Activated naive CD8-positive, alpha-beta T cell (primary cell): ENCODE measurements around the gene CGB7.

ENCODE experiments used
- H3K27ac Mint-ChIP-seq: one replicate; pipeline ENCODE4 v1.8.0; 2021; ENCODE audit warnings: mixed read lengths
- H3K27me3 Mint-ChIP-seq: one replicate; pipeline ENCODE4 v1.8.0; 2021; ENCODE audit warnings: mixed read lengths
- H3K36me3 Mint-ChIP-seq: one replicate; pipeline ENCODE4 v1.8.0; 2021; ENCODE audit warnings: mixed read lengths
- H3K4me1 Mint-ChIP-seq: one replicate; pipeline ENCODE4 v1.8.0; 2021; ENCODE audit warnings: low read depth, mixed read lengths
- H3K4me3 Mint-ChIP-seq: one replicate; pipeline ENCODE4 v1.8.0; 2021; ENCODE audit warnings: mild to moderate bottlenecking, mixed read lengths
- H3K9me3 Mint-ChIP-seq: one replicate; pipeline ENCODE4 v1.8.0; 2021; ENCODE audit warnings: low read depth, mixed read lengths

The CGB7 gene

DNA sequence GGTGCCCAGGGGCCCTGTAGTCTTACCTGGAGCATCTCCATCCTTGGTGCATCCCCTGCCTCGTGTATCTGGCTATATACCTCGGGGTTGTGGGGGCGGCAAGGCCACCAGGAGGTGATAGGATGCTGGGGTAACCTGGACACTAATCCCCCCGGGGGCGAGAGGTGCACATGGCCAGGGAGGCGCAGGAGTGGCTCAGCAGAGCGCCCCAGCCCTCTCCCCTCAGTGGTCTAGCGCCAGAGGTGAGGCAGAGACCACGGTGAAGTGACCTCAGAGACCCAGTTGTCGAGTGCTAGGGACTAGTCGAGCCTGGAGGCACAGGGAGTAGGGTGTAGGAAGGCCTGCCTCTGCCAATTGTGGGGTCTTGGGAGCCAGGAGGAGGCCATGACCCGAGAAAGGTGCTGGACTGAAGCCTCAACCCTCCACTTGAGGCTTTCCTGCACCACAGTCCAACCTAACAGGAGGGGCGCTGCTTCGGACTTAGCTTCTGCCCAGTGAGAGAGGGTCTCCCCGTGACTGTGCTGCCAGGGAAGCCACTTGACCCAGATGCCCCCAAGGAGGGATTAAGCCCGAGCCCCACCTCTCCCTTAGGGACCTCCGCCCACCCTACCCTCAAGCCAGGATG lies 40.4 kb downstream of the CGB7 start, which contains the start of gene LHB:
Gene LHB, minus strand, starts transcription at position 51 of the 625 bp plus-strand sequence. Its CDS starts 10 bp downstream, at position 41.
- H3K9me3 Mint-ChIP-seq = no peaks in the 10 kb centered on the region
- H3K27me3 Mint-ChIP-seq = no peaks in the 10 kb centered on the region
- H3K27ac Mint-ChIP-seq = no peak within 1 kb of the TSS

DNA sequence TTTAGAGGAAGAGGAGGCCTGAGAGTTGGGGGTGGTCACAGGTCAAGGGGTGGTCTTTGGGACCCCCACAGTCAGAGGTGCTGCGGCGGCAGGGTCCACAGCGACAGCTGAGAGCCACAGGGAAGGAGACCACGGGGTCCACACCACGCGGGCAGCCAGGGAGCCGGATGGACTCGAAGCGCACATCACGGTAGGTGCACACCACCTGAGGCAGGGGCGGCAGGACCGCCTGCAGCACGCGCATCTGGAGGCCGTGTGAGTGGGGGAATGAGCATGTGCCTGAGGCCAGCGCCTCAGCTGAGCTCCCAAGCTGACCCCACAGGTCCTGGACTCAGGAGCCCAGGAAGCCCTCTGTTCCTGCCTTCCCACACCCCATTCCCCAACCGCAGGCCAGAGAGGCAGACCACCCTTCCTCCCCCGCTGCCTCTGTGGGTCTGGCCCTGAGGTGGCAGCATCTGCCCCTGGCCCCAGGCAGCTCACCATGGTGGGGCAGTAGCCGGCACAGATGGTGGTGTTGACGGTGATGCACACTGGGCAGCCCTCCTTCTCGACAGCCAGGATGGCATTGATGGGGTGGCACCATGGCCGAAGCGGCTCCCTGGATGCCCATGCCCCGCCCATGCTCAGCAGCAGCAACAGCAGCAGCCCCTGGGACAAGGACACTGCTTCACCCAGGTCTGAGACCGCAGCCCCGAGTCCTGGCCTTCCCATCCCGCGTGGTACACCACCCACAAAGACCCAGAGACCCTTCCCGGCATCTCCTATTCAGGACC lies 41.3 kb downstream of the CGB7 start:
- Mint-ChIP-seq H3K9me3 (no peaks in the 10 kb centered on the region), H3K27ac (no peak overlapping the region), H3K27me3 (no peaks in the 10 kb centered on the region), H3K4me3 (no peak overlapping the region), H3K4me1 (peaks cover 11% of the 10 kb centered on the region), H3K36me3 (peaks cover 2% of the 10 kb centered on the region)

More for the DNA sequence above, 40.4 kb downstream of the CGB7 start, which contains the start of gene LHB:
- peaks cover 13% of the 10 kb centered on the region for H3K4me1 Mint-ChIP-seq
- H3K36me3 Mint-ChIP-seq = peaks cover 2% of the 10 kb centered on the region
- peak within 1 kb of the TSS; percentile 87 for H3K4me3 Mint-ChIP-seq

DNA sequence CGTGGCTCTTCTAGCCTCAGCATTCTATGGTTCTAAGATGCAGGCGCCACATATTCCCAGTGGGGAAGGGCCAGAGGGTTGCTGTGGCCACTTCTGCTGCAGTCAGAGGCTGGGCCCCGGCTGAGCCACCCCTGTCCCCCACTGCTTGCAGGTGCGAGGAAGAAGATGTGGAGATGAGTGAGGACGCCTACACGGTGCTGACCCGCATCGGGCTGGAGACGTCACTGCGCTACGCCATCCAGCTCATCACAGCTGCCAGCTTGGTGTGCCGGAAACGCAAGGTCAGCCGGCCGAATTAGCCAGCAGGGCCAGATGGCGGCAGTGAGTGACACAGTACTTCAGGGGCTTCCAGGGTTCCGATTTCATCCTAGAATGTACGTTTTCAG lies 42.7 kb downstream of the CGB7 start:
- Mint-ChIP-seq H3K27ac (no peak overlapping the region), H3K36me3 (peaks cover 4% of the 10 kb centered on the region), H3K9me3 (no peaks in the 10 kb centered on the region), H3K4me3 (no peak overlapping the region), H3K4me1 (peaks cover 5% of the 10 kb centered on the region), H3K27me3 (no peaks in the 10 kb centered on the region)

DNA sequence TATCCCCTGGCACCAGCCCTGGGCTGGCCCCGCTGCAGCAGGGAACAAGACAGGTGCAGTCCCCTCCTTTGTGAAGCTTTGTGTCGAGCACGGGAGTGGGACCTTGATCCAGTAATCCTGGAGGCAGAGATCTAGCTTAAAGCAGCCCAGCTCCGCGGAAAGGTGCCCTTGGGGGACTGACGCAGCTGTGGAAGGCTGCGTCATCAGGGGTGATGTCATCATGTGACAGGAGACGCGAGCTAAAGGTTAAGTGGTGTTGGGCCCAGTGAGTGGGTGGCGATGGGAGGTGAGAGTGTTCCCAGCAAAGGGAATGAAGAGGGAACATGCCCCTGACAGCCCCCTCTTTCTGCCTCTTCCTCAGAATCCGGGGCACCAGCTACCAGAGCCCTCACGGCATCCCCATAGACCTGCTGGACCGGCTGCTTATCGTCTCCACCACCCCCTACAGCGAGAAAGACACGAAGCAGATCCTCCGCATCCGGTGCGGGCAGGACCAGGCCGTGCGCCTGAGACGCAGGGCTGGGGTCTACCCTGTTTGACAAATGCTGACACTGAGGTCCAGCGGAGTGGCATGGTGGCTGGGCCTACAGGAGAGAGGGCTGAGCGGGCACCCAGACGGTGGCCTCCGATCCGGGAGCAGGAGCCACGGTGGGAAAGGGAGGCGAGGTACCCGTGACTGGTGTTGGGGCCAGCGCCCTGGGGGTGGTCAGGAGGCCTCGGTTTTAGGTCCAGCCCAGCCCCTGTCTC lies 43.3 kb downstream of the CGB7 start:
- Mint-ChIP-seq H3K27me3 (no peaks in the 10 kb centered on the region), H3K27ac (no peak overlapping the region), H3K4me1 (peaks cover 4% of the 10 kb centered on the region), H3K36me3 (peaks cover 4% of the 10 kb centered on the region), H3K9me3 (no peaks in the 10 kb centered on the region), H3K4me3 (no peak overlapping the region)

DNA sequence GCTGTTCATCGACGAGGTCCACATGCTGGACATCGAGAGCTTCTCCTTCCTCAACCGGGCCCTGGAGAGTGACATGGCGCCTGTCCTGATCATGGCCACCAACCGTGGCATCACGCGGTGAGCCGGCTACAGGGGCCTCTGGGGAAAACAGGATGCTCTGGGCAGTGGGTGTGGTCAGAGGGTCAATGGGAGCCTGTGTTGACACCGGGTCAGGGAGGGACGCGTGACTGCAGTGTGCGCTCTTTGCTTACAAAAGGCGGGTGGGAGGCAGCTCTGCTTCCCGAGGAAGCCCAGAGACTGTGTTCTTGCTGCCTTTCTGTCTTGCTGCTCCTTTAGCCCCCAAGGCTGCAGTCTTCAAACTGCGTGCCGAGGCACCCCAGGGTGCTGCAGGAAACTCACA lies 46.4 kb downstream of the CGB7 start:
- Mint-ChIP-seq H3K4me1 (no peaks in the 10 kb centered on the region), H3K27ac (no peak overlapping the region), H3K36me3 (peaks cover 4% of the 10 kb centered on the region), H3K4me3 (no peak overlapping the region), H3K9me3 (no peaks in the 10 kb centered on the region), H3K27me3 (no peaks in the 10 kb centered on the region)

DNA sequence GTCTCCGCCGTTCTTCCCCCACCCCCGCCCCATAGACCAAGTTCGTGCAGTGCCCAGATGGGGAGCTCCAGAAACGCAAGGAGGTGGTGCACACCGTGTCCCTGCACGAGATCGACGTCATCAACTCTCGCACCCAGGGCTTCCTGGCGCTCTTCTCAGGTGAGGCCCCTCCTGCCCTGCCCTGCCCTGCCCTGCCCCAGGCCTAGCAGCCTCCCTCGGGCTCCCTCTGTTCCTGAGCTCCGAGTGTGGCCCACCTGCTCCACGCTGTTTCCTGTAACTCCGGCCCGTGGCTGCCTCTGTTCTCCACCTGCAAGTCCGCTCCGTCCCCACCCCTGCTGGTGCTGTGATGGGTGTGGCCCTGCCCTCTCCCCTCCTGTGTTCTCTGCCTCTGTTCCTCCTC lies 47.1 kb downstream of the CGB7 start:
- Mint-ChIP-seq H3K36me3 (peaks cover 2% of the 10 kb centered on the region), H3K9me3 (no peaks in the 10 kb centered on the region), H3K27me3 (no peaks in the 10 kb centered on the region), H3K4me3 (no peak overlapping the region), H3K4me1 (no peaks in the 10 kb centered on the region), H3K27ac (no peak overlapping the region)

DNA sequence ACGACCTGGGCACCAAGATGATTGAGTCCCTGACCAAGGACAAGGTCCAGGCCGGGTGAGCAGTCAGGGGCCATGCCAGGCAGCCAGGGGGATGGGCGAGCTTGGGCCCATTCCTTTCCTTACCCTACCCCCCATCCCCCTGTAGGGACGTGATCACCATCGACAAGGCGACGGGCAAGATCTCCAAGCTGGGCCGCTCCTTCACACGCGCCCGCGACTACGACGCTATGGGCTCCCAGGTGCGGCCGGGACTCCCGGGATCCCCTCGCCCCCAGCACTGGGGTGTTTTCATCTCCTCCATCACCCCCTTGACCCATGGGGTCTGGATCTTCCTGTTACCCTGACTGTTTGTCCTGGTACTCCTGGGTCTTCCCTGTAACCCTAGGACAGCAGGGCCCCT lies 47.7 kb downstream of the CGB7 start:
- Mint-ChIP-seq H3K36me3 (peaks cover 2% of the 10 kb centered on the region), H3K4me1 (no peaks in the 10 kb centered on the region), H3K27me3 (no peaks in the 10 kb centered on the region), H3K27ac (no peak overlapping the region), H3K4me3 (no peak overlapping the region), H3K9me3 (no peaks in the 10 kb centered on the region)

DNA sequence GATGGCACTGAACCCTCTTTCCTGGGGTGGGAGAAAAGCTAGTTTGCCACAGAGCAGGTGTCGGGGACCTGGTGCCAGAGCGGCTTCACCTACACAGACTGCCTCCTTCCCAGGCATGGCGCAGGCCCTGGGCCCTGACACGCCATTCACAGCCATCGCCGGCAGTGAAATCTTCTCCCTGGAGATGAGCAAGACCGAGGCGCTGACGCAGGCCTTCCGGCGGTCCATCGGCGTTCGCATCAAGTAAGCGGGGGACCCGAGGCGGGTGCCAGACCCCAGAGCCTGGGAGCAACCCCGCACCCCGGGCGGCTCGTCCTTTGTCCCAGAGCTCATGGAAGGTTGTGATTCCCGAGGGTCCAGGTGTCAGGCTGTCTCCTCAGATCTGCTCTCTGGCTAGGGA lies 50.6 kb downstream of the CGB7 start:
- Mint-ChIP-seq H3K27ac (no peak overlapping the region), H3K36me3 (peaks cover 2% of the 10 kb centered on the region), H3K4me3 (no peak overlapping the region)

DNA sequence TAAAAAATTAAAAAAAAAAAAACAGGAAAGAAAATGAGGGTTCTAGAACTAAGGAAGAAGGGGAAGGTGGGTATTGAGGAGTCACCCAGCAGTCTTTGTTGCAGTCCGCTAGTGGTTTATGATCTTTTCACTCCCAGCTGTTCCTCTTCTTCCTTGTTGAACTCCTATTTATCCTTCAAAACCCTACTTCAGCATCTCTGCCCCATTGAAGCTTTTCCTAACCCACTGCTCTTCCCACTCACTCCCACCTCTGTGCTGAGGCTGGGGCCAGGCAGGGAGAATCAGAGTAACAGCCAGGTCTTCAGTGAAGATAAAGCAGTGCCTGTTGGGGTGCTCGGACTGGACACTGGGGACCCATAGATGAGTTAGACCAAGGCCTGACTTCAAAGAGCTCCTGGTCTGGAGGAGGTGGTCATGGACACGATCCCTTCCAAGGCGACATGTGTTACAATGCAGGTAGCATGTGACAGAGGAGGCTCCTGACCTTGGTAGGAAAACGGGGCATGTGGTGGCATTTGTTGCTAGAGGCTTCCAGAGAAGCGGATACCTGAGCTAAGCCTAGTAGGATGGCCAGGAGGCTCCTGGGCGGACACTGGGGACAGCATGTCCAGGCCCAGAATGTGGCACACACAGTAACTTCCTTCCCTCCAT lies 52.5 kb downstream of the CGB7 start:
- Mint-ChIP-seq H3K27ac (no peak overlapping the region), H3K4me1 (no peaks in the 10 kb centered on the region), H3K9me3 (no peaks in the 10 kb centered on the region)

More for the DNA sequence above, 50.6 kb downstream of the CGB7 start:
- Mint-ChIP-seq H3K9me3 (no peaks in the 10 kb centered on the region), H3K4me1 (no peaks in the 10 kb centered on the region), H3K27me3 (no peaks in the 10 kb centered on the region)

More for the DNA sequence above, 52.5 kb downstream of the CGB7 start:
- H3K27me3 Mint-ChIP-seq = no peaks in the 10 kb centered on the region
- H3K36me3 Mint-ChIP-seq = no peaks in the 10 kb centered on the region
- H3K4me3 Mint-ChIP-seq = no peak overlapping the region
